ENCODE data around the gene LRIG1.

LRIG1 gene

GRCh38 chr3:66403323-66403990 lies 97.4 kb downstream of the LRIG1 start:
- Histone ChIP-seq H3K4me3 (ENCODE audit: low read length) (no peak overlapping the region), H3K79me2 (ENCODE audit: control insufficient read depth, low read length) (peaks cover 70% of the 10 kb centered on the region), H3K27me3 (ENCODE audit: control insufficient read depth, low read length) (no peaks in the 10 kb centered on the region), H3K36me3 (ENCODE audit: control insufficient read depth, low read length) (peaks cover 100% of the 10 kb centered on the region), H3K9me2 (replicated peaks; ENCODE audit: control insufficient read depth, low read length) (no peaks in the 10 kb centered on the region), H3K4me1 (ENCODE audit: control insufficient read depth, low read length) (peaks cover 10% of the 10 kb centered on the region), H4K20me1 (ENCODE audit: control insufficient read depth, insufficient read depth, low read depth, low read length) (peaks cover 7% of the 10 kb centered on the region; the same call in 1 of the 2 replicates), H3K9me3 (ENCODE audit: control insufficient read depth, insufficient read depth, low read length) (no peaks in the 10 kb centered on the region), H3K27ac (ENCODE audit: low read depth, low read length) (no peak overlapping the region), H3K4me2 (ENCODE audit: low read length) (no peak overlapping the region), H3F3A (ENCODE audit: control insufficient read depth, insufficient read depth) (no peaks in the 10 kb centered on the region)
- TF ChIP-seq EZH2phosphoT487 (IDR thresholded peaks at IDR 0.05; ENCODE audit: borderline replicate concordance, low read length) (no peak), CTCF (IDR thresholded peaks at IDR 0.05; ENCODE audit: low read depth, low read length, poor library complexity, severe bottlenecking) (no peak)

- Histone ChIP-seq H3K4me2 (ENCODE audit: low read length) (no peak overlapping the region), H3K79me2 (ENCODE audit: control insufficient read depth, low read length) (peaks cover 63% of the 10 kb centered on the region), H3K36me3 (ENCODE audit: control insufficient read depth, low read length) (peaks cover 100% of the 10 kb centered on the region), H3K27me3 (ENCODE audit: control insufficient read depth, low read length) (no peaks in the 10 kb centered on the region), H4K20me1 (ENCODE audit: control insufficient read depth, insufficient read depth, low read depth, low read length) (peaks cover 7% of the 10 kb centered on the region; the same call in 1 of the 2 replicates), H3K9me3 (ENCODE audit: control insufficient read depth, insufficient read depth, low read length) (no peaks in the 10 kb centered on the region), H3K4me1 (ENCODE audit: control insufficient read depth, low read length) (peaks cover 3% of the 10 kb centered on the region), H3F3A (ENCODE audit: control insufficient read depth, insufficient read depth) (no peaks in the 10 kb centered on the region), H3K9me2 (replicated peaks; ENCODE audit: control insufficient read depth, low read length) (no peaks in the 10 kb centered on the region), H3K4me3 (ENCODE audit: low read length) (no peak overlapping the region), H3K27ac (ENCODE audit: low read depth, low read length) (no peak overlapping the region)
- no peak for TF ChIP-seq CTCF (IDR thresholded peaks at IDR 0.05; ENCODE audit: low read depth, low read length, poor library complexity, severe bottlenecking)
- TF ChIP-seq EZH2phosphoT487 (IDR thresholded peaks at IDR 0.05; ENCODE audit: borderline replicate concordance, low read length) = no peak
Observed at GRCh38 chr3:66402596-66403290, 98.1 kb downstream of the LRIG1 start.

GRCh38 chr3:66401675-66402491 lies 98.9 kb downstream of the LRIG1 start:
- no peaks in the 10 kb centered on the region for H3K27me3 ChIP-seq (ENCODE audit: control insufficient read depth, low read length)
- no peaks in the 10 kb centered on the region for H3K4me1 ChIP-seq (ENCODE audit: control insufficient read depth, low read length)
- H3F3A ChIP-seq (ENCODE audit: control insufficient read depth, insufficient read depth) = no peaks in the 10 kb centered on the region
- H3K9me2 ChIP-seq (replicated peaks; ENCODE audit: control insufficient read depth, low read length) = no peaks in the 10 kb centered on the region
- H3K36me3 ChIP-seq (ENCODE audit: control insufficient read depth, low read length) = peaks cover 100% of the 10 kb centered on the region
- no peak overlapping the region for H3K27ac ChIP-seq (ENCODE audit: low read depth, low read length)
- no peak overlapping the region for H3K4me2 ChIP-seq (ENCODE audit: low read length)
- H4K20me1 ChIP-seq (ENCODE audit: control insufficient read depth, insufficient read depth, low read depth, low read length) = 0 out of 2 replicates have a peak, but pooled peaks cover 3% of the 10 kb centered on the region
- H3K9me3 ChIP-seq (ENCODE audit: control insufficient read depth, insufficient read depth, low read length) = no peaks in the 10 kb centered on the region
- peaks cover 55% of the 10 kb centered on the region for H3K79me2 ChIP-seq (ENCODE audit: control insufficient read depth, low read length)
- no peak overlapping the region for H3K4me3 ChIP-seq (ENCODE audit: low read length)
- TF ChIP-seq EZH2phosphoT487 (IDR thresholded peaks at IDR 0.05; ENCODE audit: borderline replicate concordance, low read length) (no peak), CTCF (IDR thresholded peaks at IDR 0.05; ENCODE audit: low read depth, low read length, poor library complexity, severe bottlenecking) (no peak)
